GM12874 (cell line): ENCODE data around the gene FGF1.

Experiments used
- CTCF ChIP-seq: IDR thresholded peaks from 2 replicates; pipeline ENCODE4 v1.5.1; 2011; ENCODE audit warnings: low read depth, mild to moderate bottlenecking, control low read depth, low read length, moderate library complexity; ENCODE audit not compliant: insufficient read depth

Gene FGF1

DNA sequence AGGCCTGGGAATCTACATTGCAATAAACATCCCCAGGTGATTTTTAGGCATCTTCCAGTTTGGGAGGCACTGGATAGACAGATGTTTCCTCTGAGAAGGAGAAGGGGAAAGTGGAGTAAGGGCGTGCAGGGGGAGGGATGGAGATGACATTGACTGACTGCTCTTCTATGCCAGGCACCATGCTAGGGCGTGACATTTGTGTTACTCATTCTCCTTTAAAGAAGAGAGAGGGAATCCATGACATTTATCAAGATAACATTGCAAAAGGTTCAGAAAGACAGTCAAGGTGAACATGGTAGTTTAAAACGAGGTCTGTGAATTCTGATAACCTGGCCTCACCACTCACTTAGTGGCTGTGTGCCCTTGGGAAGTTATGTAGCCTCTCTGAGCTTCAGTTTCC is 35.8 kb downstream of the FGF1 start:
- TF ChIP-seq CTCF, result no peak

DNA sequence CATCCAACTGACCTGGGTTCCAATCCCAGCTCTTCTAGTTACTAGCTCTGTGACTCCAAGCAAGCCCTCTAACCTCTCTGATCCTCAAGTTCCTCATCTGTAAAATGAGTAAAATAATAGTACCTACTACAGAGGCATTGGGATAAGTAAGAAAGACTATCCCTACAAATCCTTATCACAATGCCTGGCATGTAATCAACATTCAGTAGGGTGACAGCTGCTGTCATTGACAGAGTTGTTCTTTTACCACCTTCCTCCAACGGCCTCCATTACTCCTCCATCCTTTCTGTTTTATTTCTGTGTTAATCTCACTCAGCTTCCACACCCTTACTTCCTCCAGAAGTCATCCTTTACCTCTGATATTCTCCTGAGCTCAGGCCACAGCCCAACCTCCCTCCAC is 40.4 kb downstream of the FGF1 start:
- TF ChIP-seq CTCF, result no peak

DNA sequence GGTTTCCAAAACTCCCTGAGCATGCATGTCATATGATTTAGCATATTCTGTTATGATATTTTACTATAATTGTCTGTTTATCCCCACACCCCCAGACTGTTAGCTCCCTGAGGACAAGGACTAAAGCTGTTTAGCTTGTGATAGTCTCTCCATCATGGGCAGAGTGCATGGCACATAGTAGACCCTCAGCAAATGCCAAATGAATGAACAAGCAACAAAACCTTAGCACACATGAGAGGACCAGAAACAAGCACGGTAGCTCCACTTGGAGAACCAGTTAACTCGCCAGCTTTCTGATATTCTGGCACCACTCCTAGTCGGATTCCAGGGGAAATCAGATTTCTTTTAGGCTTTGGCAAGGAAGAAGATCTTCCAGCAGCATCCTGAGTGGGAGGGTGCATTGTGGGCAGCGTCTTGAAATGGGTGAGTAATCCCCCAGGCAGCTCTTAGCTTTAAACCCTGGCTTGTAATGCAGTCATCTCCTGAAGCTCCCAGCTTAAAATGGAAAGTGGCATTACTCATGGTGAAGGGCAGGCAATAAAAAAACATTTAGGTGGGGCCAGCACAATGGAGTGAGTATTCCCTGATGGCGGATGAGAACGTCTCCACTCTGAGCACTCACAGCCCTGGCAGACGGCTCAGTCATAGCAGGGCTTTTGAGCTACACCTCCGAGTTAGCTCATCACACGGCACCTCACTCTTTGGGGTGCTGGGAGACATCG is 41.1 kb downstream of the FGF1 start:
- no peak for TF ChIP-seq CTCF

DNA sequence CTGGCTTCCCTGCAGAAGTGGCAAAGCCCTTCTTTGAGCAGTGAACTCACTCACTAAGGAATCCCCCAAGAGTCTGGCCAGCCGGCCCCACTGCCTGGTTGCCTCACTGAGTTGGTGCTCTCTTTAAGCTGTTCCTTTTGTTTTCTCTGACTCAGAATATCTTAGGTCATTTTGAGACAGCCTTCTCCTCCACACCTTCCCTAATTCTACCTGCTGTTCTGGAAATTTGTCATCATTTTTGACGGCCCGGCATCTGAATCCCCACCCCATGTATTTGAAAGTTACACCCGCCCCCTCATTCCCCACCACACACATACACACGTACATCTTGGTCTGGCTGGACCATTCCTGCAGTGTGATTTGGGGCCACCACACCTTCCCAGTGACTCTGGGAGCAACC is 41.8 kb downstream of the FGF1 start:
- no peak for TF ChIP-seq CTCF

DNA sequence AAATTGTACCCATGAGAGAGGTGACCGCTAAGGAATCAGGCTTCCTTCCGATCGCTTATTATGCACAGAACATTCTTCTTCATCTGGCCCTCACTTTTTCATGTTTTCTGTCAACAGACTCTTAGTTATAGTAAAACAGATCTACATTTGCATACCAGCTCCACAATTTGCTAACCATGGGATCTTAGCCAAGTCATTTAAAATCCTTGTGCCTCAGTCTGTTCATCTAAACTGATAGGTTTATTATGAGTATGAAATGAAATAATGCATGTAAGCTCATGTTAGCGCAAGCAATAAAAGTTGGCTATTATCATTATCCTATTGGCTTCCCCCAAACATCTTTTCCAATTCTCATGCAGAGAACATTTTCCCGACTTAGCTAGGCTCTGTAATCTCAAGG is 42.3 kb downstream of the FGF1 start:
- no peak for TF ChIP-seq CTCF

DNA sequence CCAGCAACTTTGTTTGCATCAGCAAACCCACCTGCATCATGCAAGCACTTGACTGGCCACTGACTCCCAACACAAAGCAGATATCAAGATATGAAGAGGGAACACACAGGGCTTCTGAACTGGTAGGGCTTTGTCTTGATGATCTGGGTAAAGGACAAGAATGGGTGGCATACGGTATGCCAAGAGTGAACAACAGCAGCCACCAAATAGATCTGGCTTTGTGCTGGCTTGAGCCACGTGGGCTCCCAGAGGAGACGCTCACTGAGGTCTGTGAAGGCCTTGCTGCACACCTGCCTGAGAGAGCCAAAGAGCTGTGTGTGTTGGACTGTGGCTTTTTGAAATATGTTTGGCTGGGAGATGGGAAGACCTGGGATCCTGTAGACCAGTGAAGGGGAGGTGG is 43.5 kb downstream of the FGF1 start:
- no peak for TF ChIP-seq CTCF

DNA sequence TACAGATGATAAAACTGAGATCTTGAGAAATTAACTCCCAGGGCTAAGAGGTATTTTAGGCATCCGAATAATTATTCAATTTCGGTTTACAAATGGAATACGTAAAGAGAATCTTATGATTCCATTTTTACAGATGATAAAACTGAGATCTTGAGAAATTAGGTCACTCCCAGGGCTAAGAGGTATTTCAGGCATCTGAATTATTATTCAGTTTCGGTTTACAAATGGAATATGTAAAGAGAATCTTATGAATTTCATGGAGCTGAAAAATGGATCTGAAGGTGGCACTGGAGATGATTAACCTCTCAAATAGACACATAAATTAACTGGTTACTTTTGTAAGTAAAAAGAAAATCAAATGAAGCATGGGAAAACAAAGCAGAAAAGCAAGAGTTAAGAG is 44.2 kb downstream of the FGF1 start:
- TF ChIP-seq CTCF, result no peak
